ENCODE measurements around the gene SNN. TPM values are rescaled to one million over a fixed set of nuclear protein-coding genes. Genes with fewer than 3 reads are reported as not detected.
A peak's percentile ranks its signal among the peaks of the same experiment; 100 is the strongest.

SNN gene
- total RNA-seq, 1 experiment from 2014 or later = 13.0 TPM

- POLR2A ChIA-PET (ENCODE audit: low non-redundant PET) = no interaction called here
- no peak for DNase-seq (ENCODE audit: low spot score)
- Histone ChIP-seq H3K27me3 (replicated peaks; ENCODE audit: insufficient read depth, low read depth, low read length, poor library complexity) (no peaks in the 10 kb centered on the region), H3K27ac (ENCODE audit: low read depth, low read length, poor library complexity, severe bottlenecking) (no peak overlapping the region), H3K4me3 (ENCODE audit: low read depth, low read length, poor library complexity, severe bottlenecking) (no peak overlapping the region), H3K9me3 (ENCODE audit: low read depth, low read length, poor library complexity, severe bottlenecking) (no peaks in the 10 kb centered on the region), H3K4me1 (ENCODE audit: insufficient read depth, low read length, poor library complexity, severe bottlenecking) (peaks cover 3% of the 10 kb centered on the region), H3K36me3 (ENCODE audit: insufficient read depth, low read length, poor library complexity, severe bottlenecking) (peaks cover 26% of the 10 kb centered on the region)
- intact Hi-C loops (cut with micrococcal nuclease; ENCODE audit: unreplicated experiment) = no loop called here
- TF ChIP-seq CTCF (conservative IDR thresholded peaks at IDR 0.05; ENCODE audit: low read depth, low read length) (no peak), EZH2 (IDR thresholded peaks at IDR 0.05; ENCODE audit: borderline replicate concordance, low read depth, low read length, poor library complexity, severe bottlenecking) (no peak)
- CTCF ChIA-PET = no interaction called here
- BruUV-seq (replicated peaks) = no TSS peak
Observed at GRCh38 chr16:11674001-11674817, 6.0 kb downstream of the SNN start.

- ChIA-PET CTCF (no interaction called here), POLR2A (ENCODE audit: low non-redundant PET) (no interaction called here)
- H3K4me1 ChIP-seq (ENCODE audit: insufficient read depth, low read length, poor library complexity, severe bottlenecking) = no peaks in the 10 kb centered on the region
- no peak overlapping the region for H3K4me3 ChIP-seq (ENCODE audit: low read depth, low read length, poor library complexity, severe bottlenecking)
- TF ChIP-seq EZH2 (IDR thresholded peaks at IDR 0.05; ENCODE audit: borderline replicate concordance, low read depth, low read length, poor library complexity, severe bottlenecking) = no peak
- no peak for TF ChIP-seq CTCF (conservative IDR thresholded peaks at IDR 0.05; ENCODE audit: low read depth, low read length)
- no TSS peak for BruUV-seq (replicated peaks)
- no peak overlapping the region for H3K27ac ChIP-seq (ENCODE audit: low read depth, low read length, poor library complexity, severe bottlenecking)
- intact Hi-C loops (cut with micrococcal nuclease; ENCODE audit: unreplicated experiment) = no loop called here
- no peaks in the 10 kb centered on the region for H3K27me3 ChIP-seq (replicated peaks; ENCODE audit: insufficient read depth, low read depth, low read length, poor library complexity)
- H3K36me3 ChIP-seq (ENCODE audit: insufficient read depth, low read length, poor library complexity, severe bottlenecking) = peaks cover 28% of the 10 kb centered on the region
- peak; percentile 33 for DNase-seq (ENCODE audit: low spot score)
- no peaks in the 10 kb centered on the region for H3K9me3 ChIP-seq (ENCODE audit: low read depth, low read length, poor library complexity, severe bottlenecking)
Observed at GRCh38 chr16:11674818-11675560, 6.7 kb downstream of the SNN start.

GRCh38 chr16:11675561-11676511 lies 7.6 kb downstream of the SNN start:
- TF ChIP-seq CTCF (conservative IDR thresholded peaks at IDR 0.05; ENCODE audit: low read depth, low read length) = no peak
- TF ChIP-seq EZH2 (IDR thresholded peaks at IDR 0.05; ENCODE audit: borderline replicate concordance, low read depth, low read length, poor library complexity, severe bottlenecking) = no peak
- intact Hi-C loops (cut with micrococcal nuclease; ENCODE audit: unreplicated experiment) = no loop called here
- H3K36me3 ChIP-seq (ENCODE audit: insufficient read depth, low read length, poor library complexity, severe bottlenecking) = peaks cover 28% of the 10 kb centered on the region

More at GRCh38 chr16:11675561-11676511, 7.6 kb downstream of the SNN start:
- H3K9me3 ChIP-seq (ENCODE audit: low read depth, low read length, poor library complexity, severe bottlenecking) = no peaks in the 10 kb centered on the region
- BruUV-seq (replicated peaks) = no TSS peak
- ChIA-PET POLR2A (ENCODE audit: low non-redundant PET) (no interaction called here), CTCF (interaction anchor here (0.7 kb wide), 1 partner anchor 144 kb away, joined by 4 read pairs; no protein-coding TSS in a partner anchor)
- H3K27me3 ChIP-seq (replicated peaks; ENCODE audit: insufficient read depth, low read depth, low read length, poor library complexity) = no peaks in the 10 kb centered on the region
- DNase-seq (ENCODE audit: low spot score) = no peak
- H3K27ac ChIP-seq (ENCODE audit: low read depth, low read length, poor library complexity, severe bottlenecking) = no peak overlapping the region
- H3K4me1 ChIP-seq (ENCODE audit: insufficient read depth, low read length, poor library complexity, severe bottlenecking) = no peaks in the 10 kb centered on the region
- H3K4me3 ChIP-seq (ENCODE audit: low read depth, low read length, poor library complexity, severe bottlenecking) = no peak overlapping the region

Measured in A673 (cell line).